SJSA1 (cell line): ENCODE data around the gene NPB. TPM values are rescaled to one million over a fixed set of nuclear protein-coding genes. Genes with fewer than 3 reads are reported as not detected.

Source experiments
- DNase-seq, 2 experiments: peaks; one replicate each; pipeline ENCODE4 v3.0.0-alpha.2; 2015 to 2020; ENCODE audit warnings: low spot score in 2 of 2, low read depth in 1 of 2
- H3K27ac ChIP-seq: fragments of 250-450 bp; sonication (Bioruptor Pico); 2 replicates; pipeline ENCODE4 v1.5.1; 2020; ENCODE audit warnings: mild to moderate bottlenecking, moderate library complexity
- H3K27me3 ChIP-seq: fragments of 250-450 bp; sonication (Bioruptor Pico); replicated peaks from 2 replicates; pipeline ENCODE4 v1.5.1; 2020; ENCODE audit warnings: mild to moderate bottlenecking, moderate library complexity
- H3K36me3 ChIP-seq: fragments of 250-450 bp; sonication (Bioruptor Pico); 2 replicates; pipeline ENCODE4 v1.5.1; 2020; ENCODE audit warnings: mild to moderate bottlenecking
- H3K4me1 ChIP-seq: fragments of 250-450 bp; sonication (Bioruptor Pico); replicated peaks from 2 replicates; pipeline ENCODE4 v1.6.1; 2021; ENCODE audit warnings: mild to moderate bottlenecking
- H3K4me3 ChIP-seq: fragments of 250-450 bp; sonication (Bioruptor Pico); 2 replicates; pipeline ENCODE4 v1.5.1; 2020; ENCODE audit warnings: mild to moderate bottlenecking
- H3K9me3 ChIP-seq: fragments of 250-450 bp; sonication (Bioruptor Pico); replicated peaks from 2 replicates; pipeline ENCODE4 v1.5.1; 2020; ENCODE audit warnings: mild to moderate bottlenecking
- total RNA-seq: library from RNA; depleted of rRNA; stranded (reverse); fragments of >200 nt; shearing (Covaris generic); gene quantifications from 2 replicates; pipeline ENCODE4 v1.2.3, GENCODE V29; 2014; rRNA removed

The NPB gene
- total RNA-seq, result 0.56 and 0.84 TPM in 2 replicates

DNA sequence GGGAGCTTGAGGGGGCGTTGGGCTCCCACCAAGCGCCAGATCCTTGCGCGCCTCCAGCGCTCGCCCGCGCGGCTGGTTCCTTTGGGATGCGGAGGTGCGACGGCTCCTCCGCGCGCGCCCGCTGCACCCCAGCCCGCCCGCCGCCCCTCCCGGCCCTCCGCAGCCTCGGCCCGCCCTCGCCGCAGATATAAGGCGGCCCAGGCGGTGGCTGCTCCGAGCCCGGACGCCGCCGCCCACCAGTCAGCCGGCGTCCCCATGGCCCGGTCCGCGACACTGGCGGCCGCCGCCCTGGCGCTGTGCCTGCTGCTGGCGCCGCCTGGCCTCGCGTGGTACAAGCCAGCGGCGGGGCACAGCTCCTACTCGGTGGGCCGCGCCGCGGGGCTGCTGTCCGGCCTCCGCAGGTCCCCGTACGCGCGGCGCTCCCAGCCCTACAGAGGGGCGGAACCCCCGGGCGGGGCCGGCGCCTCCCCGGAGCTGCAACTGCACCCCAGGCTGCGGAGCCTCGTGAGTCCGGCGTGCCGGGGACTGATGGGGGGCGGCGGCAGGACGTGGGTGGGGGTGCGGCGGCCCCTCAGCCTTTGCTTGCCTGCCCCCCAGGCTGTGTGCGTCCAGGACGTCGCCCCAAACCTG lies at the start of gene NPB:
Gene NPB, plus strand, starts transcription at position 216 of the 630 bp plus-strand sequence. Its CDS starts 40 bp downstream, at position 256.
- H3K9me3 ChIP-seq, result no peaks in the 10 kb centered on the region
- H3K36me3 ChIP-seq, result peaks cover 83% of the 10 kb centered on the region
- H3K27ac ChIP-seq, result no peak within 1 kb of the TSS
- 0 out of 2 replicates have a peak within 1 kb of the TSS, but pooled peaks have one; percentile 13 for H3K4me3 ChIP-seq
- DNase-seq, result no peak
- H3K27me3 ChIP-seq, result no peaks in the 10 kb centered on the region
- peaks cover 50% of the 10 kb centered on the region for H3K4me1 ChIP-seq

DNA sequence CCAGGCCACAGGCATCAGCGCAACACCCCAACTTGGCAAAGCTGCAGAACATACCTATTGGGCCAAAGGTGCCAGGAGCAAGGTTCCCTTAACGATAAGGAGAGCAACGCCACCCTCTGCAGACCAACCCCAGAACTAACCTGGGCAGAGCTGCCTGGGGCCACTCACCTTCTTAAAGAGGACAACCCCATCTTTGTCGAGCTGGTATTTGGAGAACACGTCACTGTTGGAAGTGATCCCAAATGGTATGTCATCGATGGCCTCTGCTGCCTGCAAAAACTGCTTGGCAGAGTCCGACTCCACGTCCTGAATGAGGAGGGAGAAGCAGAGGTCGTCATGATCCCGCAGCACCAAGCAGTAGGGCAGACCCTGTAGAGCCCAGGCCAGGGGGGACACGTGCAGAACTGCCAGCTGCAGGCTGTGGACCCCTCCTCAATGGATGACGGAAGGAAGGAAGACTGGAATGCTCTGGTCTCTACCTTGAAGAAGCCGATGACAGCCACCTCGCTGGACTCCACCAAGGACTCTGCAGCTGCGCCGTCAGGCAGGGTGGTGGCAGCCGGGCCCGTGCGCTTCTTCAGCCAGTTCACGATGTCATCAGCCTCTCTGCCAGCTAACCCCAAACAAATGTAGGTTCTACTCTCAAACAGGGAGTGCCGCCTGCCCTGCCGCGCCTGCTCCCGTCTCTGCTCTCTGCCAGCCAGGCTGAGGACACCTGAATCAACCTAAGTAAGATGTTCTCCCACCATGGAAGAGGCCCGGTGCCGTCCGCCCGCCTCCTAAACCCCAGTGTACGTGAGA lies 46.9 kb upstream of the NPB start:
- Histone ChIP-seq H3K36me3 (peaks cover 94% of the 10 kb centered on the region), H3K9me3 (no peaks in the 10 kb centered on the region)
- DNase-seq, result no peak

DNA sequence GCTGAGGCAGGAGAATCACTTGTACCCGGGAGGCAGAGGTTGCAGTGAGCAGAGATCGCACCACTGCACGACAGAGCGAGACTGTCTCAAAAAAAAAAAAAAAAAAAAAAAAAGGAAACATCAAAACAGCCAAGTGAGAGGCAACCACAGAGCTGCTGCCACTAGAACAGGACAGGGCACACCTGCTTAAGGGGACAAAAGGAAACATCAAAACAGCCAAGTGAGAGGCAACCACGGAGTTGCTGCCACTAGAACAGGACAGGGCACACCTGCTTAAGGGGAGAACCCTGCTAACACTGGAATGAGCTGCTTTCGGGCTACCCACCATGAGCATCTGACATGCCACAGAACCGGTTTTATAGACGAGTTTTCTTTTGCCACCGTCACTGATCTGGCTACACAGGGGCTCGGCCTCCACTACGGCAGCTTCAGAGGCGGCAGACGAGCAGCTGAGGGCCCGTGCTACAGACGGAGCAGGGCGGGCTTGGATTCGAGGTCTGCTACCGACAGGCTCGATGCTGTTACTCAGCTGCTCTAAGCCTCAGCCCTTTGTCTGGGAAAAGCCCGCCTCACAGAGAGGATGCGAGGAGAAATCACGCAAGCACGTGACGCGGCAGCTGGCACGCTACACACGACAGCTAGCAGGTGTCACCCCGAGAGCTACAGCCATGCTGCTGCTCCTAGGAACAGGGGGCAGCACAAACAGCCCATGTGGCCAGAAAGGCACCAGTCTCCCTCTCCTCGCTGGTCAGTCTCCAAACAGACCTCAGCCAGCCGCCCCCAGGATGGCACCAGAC lies 43.7 kb upstream of the NPB start:
- H3K4me1 ChIP-seq, result peaks cover 18% of the 10 kb centered on the region
- H3K4me3 ChIP-seq, result peak overlapping the region; percentile 88
- no peak for DNase-seq
- no peaks in the 10 kb centered on the region for H3K27me3 ChIP-seq
- peaks cover 86% of the 10 kb centered on the region for H3K36me3 ChIP-seq
- no peaks in the 10 kb centered on the region for H3K9me3 ChIP-seq
- H3K27ac ChIP-seq, result no peak overlapping the region

More for the DNA sequence above, 46.9 kb upstream of the NPB start:
- H3K4me1 ChIP-seq, result peaks cover 11% of the 10 kb centered on the region
- no peak overlapping the region for H3K4me3 ChIP-seq
- no peaks in the 10 kb centered on the region for H3K27me3 ChIP-seq
- no peak overlapping the region for H3K27ac ChIP-seq

DNA sequence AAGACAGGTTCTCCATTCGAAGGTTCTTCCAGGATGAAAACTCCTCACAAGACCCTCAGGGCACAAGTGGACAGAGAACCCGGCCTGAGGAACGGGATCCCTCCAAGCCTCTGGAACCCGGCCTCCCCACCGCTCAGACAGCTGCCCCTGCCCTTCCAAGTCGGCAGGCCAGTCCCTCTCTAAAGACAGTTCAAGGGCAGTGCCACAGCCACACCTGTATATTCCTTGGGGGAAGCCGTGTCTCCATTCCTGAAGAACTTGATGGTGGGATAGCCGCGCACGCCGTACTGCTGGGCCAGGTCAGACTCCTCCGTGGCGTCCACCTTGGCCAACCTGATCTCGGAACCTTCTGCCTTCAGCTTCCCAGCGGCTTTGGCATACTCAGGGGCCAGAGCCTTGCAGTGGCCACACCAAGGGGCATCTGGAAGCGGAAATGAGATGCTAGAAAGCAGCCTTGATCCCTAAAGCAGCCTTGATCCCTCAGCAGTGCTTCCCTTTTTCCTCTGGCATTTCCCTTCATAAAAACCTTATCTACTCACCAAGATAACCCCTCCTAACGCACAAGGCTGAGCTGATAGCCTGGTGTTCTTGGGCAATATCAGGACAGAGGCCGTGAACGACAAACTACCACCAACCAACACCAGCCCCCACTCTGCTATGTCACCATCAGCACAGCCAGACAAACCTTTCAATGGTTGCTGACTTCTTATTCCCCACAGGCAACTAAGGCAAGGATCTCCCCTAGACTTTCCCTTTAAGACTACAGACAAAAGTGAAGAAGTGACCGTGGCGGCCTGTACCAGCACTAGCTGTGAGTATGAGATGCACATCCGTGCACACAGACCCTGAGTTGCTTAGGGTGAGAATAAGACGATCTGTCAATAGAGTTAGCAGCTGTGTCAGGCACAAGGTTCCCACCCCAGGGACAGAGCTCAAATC lies 42.8 kb upstream of the NPB start:
- H3K36me3 ChIP-seq, result peaks cover 86% of the 10 kb centered on the region
- no peak overlapping the region; the same call in 1 of the 2 replicates for H3K27ac ChIP-seq
- H3K9me3 ChIP-seq, result no peaks in the 10 kb centered on the region
- H3K4me1 ChIP-seq, result peaks cover 18% of the 10 kb centered on the region
- DNase-seq, result peak in 1 of 2 experiments; percentile 39
- no peaks in the 10 kb centered on the region for H3K27me3 ChIP-seq
- H3K4me3 ChIP-seq, result peak overlapping the region; percentile 88

DNA sequence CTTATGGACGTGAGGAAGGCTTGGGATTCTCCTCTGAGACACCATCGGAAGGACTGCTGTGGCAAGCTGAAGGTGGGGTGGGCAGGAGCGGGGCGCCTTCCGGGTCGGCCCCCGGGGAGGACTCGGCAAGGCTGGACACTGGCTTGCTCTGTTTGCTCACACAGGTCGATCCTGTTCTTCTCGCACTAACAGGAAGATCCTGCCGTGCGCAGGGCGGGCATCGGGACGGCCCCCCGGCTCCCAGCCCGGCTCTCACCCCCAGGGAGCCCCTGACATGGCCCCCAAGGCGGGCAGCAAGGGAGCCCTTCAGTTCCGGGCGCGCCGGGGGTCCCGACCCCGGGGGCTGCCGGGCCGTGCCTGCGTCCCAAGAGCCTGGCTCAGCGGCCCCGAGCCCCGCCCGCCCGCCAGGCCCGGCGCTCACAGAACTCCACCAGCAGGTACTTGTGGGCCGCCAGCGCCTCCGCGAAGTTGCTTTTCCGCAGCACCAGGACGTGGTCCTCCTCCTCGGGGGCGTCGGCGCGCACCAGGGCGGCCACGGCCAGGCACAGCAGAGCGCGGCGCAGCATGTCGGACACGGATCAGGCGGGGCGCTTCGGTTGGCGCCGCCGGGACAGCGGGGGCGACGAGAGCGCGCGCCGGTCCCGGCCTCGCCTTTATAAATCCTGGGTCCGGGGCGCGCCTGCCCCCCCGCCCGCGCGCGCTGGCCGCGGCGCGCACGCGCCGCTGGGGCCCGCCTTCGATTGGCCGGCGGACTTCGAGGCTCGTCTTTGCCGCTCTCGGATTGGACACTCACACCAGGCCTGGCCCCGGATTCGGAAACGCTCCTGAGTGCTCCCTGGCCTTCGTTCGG lies 41.9 kb upstream of the NPB start, which contains the start of gene P4HB:
Gene P4HB, minus strand, starts transcription at position 630 of the 850 bp plus-strand sequence. Its CDS starts 64 bp downstream, at position 566.
- peaks cover 86% of the 10 kb centered on the region for H3K36me3 ChIP-seq
- H3K27ac ChIP-seq, result peak within 1 kb of the TSS; percentile 81
- H3K27me3 ChIP-seq, result no peaks in the 10 kb centered on the region
- peak within 1 kb of the TSS; percentile 88 for H3K4me3 ChIP-seq
- DNase-seq, result peak in 1 of 2 experiments; percentile 46
- peaks cover 18% of the 10 kb centered on the region for H3K4me1 ChIP-seq
- no peaks in the 10 kb centered on the region for H3K9me3 ChIP-seq

DNA sequence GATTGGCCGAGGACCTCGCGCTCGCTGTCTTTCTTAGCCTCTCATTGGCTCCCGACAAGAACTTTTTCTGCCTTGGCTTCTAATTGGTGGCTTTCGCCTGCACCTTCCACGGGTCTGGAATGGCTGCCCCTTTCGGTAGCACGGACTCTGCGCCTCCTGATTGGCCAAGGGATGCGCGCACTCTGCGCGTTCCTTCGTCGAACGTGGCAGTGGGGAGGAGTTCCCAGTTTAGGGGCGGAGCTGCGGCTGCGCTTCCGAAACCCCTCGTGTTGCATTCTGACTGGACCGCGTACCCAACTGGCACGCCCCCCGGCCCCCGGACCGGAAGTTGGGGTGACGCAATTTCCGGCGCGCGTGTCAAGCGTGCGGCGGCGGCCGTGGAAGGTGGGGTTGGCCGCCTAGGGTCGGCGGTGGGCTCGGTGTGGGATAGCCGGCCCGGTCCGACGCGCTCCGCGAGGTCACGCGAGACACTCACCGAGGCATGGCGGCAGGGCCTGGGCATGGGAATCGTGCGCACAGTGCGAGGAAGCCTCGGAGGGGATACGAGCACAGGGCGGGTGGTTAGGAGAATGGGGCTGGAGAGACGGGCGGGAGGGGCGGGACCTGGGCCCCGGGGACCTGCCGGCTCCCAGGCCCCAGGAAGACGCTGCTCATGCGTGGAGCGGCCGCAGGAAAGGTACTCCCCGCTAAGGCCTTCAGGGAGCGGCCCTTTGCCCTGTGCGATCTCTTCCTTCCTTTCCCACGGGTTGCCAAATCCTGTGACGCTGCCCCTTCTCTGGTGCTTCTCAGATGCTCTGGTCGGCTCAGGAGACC lies 41.1 kb upstream of the NPB start:
- H3K4me3 ChIP-seq, result peak overlapping the region; percentile 88
- H3K36me3 ChIP-seq, result peaks cover 86% of the 10 kb centered on the region
- H3K9me3 ChIP-seq, result no peaks in the 10 kb centered on the region
- peak overlapping the region; percentile 81 for H3K27ac ChIP-seq
- peak; percentile 100 for DNase-seq
- no peaks in the 10 kb centered on the region for H3K27me3 ChIP-seq
- H3K4me1 ChIP-seq, result peaks cover 18% of the 10 kb centered on the region

DNA sequence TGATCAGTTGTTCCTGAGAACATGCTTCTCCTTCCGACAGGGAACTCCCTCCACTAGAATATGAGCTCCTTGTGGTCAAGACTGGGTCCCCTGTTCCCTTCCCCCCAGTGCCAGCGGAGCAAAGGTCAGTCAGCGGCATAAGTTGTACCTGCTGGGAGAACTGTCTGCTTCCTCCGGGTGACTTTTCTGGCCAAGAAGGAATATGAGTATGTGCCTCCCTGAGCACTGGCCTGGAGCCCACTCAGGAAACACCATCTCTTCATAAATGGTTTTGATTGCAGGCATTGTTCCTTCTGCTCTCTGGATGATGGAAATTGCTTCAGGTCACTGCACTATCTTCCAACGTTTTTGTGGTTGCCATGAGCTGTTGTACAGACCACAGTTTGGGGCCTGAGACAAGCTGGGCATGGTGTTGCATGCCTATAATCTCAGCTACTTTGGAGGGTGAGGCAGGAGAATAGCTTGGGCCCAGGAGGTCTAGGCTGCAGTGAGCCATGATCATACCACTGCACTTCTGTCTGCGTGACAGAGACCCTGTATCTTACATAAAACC lies 38.8 kb upstream of the NPB start:
- Histone ChIP-seq H3K27me3 (no peaks in the 10 kb centered on the region), H3K9me3 (no peaks in the 10 kb centered on the region; the same call in 1 of the 2 replicates), H3K4me3 (no peak overlapping the region), H3K4me1 (peaks cover 32% of the 10 kb centered on the region), H3K36me3 (peaks cover 88% of the 10 kb centered on the region), H3K27ac (no peak overlapping the region)
- no peak for DNase-seq

DNA sequence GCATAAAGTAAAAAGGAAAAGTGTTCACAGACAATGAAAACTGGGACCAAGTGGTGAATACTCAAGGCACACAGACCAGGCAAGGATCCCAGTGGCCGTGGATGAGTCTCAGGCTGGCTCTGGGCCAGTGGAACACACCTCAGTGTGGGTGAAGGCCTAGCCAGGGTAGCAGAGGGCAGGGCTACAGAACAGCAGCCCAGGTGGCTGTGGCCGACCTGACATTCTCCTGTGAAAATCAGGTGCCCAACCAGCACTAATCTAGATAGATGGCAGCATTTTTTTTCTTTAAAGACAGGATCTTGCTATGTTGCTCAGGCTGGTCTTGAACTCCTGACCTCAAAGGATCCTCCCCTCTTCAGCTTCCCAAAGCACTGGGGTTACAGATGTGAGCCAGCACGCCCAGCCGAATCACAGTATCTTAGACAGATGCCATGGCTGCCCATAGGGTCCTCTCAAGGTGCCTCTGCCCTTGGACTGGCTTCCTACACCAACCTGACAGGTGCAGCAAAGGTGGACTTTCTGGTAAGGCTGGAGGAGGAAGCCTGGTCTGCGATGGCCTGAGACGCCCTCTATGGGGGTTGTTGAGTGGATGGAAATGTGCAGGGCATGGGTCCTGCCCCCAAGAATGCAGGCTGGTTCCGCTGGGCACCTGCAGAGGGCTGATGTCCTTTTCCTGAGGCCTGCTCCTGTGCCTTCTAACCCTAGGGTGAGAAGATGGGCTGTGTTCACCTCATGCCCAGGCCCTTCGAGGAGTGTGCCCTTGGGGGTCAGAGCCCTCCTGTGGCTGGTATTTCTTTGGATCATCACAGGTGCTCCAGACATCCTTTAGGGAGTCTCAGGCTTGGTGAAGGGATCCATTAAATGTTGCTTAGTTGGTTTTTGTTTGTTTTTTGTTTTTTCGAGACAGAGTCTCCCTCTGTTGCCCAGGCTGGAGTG lies 37.9 kb upstream of the NPB start:
- no peak overlapping the region for H3K4me3 ChIP-seq
- no peaks in the 10 kb centered on the region; the same call in 1 of the 2 replicates for H3K9me3 ChIP-seq
- H3K27ac ChIP-seq, result no peak overlapping the region
- no peaks in the 10 kb centered on the region for H3K27me3 ChIP-seq
- H3K4me1 ChIP-seq, result peaks cover 33% of the 10 kb centered on the region
- peaks cover 87% of the 10 kb centered on the region for H3K36me3 ChIP-seq
- DNase-seq, result no peak

DNA sequence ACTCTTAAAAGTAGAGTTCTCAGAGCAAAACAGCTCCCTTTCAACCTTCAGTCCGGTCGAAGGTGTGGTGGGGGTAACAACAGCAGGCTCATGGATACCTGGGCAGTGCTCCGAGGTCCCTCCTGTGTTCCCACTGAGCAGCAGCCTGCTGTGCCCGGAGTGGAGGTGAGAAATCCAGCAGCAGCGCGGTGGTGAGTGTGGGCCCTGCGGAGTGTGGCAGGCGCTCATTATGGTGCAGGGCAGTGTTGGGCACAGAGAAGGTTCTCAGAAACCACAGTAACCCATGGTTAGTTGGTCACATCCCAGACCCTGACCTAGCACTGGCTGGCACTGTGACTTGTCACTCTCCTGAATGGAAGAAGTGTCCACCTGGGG lies 36.7 kb upstream of the NPB start:
- Histone ChIP-seq H3K9me3 (no peaks in the 10 kb centered on the region; the same call in 1 of the 2 replicates), H3K36me3 (peaks cover 89% of the 10 kb centered on the region), H3K27me3 (no peaks in the 10 kb centered on the region), H3K27ac (no peak overlapping the region), H3K4me3 (no peak overlapping the region), H3K4me1 (peaks cover 41% of the 10 kb centered on the region)
- no peak for DNase-seq

DNA sequence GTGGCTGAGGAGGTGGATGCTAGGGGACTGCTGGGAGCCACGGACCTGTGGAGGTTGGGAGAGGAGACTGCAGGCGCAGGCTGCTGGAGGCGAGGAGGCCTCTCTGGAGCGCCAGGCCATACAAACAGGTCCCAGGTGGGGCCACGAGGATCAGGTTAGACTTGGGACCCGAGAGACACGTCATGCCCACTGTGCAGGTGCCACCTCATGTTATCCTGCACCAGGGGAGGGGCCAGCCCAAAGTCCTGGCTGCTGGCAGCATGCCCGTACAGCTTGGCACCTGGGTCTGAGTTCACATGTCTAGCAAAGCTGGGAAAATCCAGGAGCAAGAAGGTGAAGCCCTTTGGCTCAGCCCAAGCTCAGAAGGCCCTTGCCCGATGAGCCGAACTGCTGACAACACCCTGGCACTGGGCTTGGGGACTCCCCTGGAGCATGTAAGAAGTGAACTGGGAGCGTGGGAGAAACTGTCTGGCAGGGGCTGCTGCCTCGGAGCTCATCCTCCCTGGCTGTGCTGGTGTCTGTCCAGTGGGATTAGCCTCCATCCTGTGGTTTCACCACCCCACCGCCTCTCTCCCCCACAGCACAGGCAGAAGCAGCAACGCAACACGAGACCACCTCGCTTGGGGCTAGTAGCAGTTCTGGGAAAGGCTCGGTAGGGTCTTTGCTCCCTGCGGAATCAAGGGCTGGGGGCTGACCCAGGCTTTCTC lies 36.2 kb upstream of the NPB start:
- Histone ChIP-seq H3K27ac (no peak overlapping the region), H3K9me3 (no peaks in the 10 kb centered on the region; the same call in 1 of the 2 replicates), H3K4me1 (peaks cover 44% of the 10 kb centered on the region), H3K36me3 (peaks cover 95% of the 10 kb centered on the region), H3K27me3 (no peaks in the 10 kb centered on the region), H3K4me3 (no peak overlapping the region)
- DNase-seq, result peak in 1 of 2 experiments; percentile 30
